ENCODE results near the gene C11orf21.

C11orf21 gene

DNA sequence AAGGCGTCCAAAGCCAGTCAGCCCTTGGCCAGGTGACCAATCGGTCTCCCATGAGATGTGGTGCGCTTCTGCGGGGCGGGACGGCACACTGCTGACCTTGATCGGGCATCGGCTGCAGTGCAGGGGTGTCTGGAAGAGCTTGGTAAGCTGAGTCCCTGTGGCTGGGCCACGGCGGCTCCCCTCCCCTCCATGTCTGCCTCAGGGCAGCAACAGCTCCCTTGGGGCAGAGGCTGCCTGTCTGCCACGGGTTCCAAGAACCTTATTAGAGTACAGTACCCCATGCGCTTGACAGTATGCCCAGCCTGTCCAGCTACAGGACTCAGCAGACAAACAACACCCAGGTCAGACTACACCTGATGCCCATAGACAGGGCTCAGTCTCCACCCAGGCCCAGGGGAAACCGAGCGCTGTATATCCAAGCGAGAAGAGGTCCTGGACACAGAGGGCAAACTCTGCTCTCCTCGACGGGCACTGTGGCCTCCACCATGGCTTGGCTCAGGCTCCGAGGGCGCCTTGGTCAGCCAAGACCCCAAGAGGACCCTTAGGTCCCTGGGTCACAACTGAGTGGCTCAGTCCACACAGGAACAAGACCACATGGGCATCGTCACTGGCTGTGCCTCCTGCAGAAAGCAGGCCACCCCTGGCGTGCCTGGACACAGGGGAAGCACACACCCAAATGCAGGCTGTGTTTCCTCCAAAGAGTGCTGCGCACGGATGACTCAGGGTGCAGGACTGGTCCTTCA, 19.0 kb upstream of the C11orf21 start:
- DNase-seq (ENCODE audit: low read depth): no peak

DNA sequence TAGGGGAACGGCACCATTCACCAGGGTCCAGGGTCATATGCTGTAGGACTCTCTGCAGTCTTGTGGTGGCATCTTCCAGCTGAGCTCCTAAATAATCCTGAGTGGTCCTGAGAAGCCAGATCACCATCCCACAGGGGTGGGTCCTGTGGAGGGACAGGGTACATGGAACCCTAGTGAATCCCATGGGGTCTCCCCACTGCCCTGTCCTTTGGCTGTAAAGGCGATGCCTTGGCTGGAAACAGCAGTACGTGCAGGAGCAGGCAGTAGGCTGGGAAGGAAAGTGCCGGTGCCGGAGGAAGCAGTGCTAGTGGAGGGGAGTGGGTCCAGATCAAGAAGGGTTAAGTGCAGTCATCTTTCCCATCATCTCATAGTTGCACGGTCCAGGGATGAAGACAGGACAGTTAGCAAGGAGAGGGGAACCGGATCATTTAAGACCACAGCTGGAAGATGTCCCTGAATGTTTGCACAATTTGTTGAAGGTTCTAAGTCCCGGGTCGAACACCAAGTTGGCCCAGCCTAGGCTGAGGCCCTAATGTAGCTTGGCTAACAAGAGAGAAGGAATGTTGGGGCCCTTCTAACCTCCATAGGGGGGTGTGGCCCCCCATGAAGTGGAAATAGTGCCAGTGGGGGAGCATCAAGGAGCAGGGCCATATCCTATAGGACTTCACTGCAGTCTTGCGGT, 18.2 kb upstream of the C11orf21 start:
- no peak for DNase-seq (ENCODE audit: low read depth)

DNA sequence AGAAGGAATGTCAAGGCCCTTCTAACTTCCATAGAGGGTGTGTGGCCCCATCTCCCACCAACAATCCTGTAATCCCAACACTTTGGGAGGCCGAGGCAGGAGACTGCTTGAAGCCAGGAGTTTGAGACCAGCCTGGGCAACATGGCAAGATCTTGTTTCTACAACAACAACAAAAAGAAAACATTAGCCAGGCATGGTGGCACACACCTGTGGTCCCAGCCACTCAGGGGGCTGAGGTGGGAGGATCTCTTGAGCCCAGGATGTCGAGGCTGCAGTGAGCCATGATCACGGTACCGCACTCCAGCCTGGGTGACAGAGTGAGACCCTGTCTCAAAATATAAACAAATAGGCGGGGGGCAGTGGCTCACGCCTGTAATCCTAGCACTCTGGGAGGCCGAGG, 17.0 kb upstream of the C11orf21 start:
- no peak for DNase-seq (ENCODE audit: low read depth)

DNA sequence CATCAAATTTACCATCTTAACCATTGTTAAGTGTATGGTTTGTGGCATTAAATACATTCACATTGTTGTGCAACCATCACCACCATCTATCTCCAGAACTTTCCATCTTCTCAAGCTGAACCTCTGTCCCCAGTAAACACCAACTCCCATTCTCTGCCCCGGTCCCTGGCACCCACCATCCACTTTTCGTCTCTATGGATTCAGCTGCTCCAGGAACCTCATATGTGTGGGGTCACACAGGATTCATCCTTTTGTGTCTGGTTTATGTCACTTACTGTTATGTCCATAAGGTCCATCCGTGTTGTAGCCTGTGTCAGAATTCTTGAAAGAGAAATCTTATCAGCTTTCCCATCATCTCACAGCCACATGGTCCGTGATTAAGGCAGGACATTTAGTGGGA, 16.4 kb upstream of the C11orf21 start:
- DNase-seq (ENCODE audit: low read depth): no peak

DNA sequence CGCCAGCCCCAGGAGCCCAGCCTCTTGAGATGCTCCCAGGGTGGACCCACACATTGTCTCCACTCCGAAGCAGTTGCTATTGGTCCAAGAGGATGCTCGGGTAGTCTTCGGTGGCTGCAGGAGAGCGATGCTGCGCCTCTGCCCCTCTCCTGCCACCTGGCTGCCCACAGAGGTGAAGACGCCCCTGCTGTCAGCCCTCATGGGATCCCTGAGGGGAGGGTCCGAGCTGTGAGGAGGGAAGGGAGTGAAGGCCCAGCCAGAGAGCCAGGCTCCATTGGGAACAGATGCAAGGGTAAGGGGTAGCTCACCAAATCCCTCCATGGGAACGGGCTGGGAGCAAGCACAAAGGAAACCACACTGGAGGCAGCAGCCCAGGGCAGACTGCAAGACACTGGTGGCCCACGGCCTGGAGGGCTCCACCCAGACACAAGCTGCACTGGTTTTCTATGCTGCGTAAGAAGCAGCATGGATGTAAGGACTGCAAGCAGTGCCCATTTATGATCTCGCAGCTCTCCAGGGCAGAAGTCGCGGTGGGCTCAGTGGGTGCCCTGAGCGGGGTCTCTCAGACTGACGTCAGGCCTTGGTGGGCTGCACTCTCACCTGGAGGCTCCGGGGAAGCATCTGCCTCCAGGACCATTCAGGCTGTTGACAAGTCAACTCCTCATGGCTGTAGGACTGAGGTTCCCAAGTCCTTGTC, 15.8 kb upstream of the C11orf21 start:
- DNase-seq (ENCODE audit: low read depth): no peak

DNA sequence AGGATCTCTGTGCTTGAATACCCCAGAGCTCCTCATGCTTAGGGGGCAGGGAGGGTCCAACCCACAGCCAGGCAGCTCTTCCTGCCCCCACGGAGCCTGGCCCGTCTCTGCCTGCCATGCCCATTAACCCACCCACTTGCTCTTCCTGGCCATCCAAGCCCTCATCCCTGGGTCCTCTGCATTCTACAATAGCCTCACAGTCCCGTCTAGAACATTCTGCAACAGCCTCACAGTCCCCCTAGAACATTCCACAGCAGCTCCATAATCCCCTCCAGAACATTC, 15.2 kb upstream of the C11orf21 start:
- no peak for DNase-seq (ENCODE audit: low read depth)

DNA sequence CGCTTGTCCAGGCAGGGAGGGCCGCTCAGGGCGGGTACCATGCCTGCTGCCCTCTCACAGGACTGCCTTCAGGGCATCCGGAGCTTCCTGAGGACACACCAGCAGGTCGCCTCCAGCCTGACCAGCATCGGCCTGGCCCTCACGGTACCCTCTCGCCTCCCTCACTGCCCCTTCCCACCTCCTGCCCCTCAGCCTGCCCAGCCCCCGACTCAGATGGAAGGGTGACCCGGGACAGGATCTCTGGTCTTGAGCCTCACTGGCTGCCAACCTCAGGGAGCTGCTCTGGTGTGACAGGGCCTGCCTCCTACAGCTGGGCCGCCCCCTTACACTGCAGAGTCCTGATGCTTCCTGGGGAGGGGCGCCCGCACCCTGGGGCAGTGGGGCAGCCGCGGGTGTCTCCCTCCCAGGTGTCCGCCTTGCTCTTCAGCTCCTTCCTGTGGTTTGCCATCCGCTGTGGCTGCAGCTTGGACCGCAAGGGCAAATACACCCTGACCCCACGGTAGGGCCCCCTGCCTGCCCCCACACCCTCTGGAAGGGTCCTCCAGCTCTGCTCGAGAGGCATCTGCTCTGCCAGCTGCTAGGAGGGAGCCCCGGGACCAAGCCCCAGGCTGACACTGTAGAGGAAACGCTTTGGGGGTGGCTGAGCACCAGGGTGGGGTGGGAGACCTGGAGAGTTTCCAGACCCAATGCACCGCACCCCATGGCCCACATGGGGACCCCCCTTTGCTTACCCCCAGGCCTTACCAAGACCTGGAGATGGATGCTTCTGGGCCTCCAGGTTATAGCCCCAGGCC, 14.6 kb upstream of the C11orf21 start:
- DNase-seq (ENCODE audit: low read depth): no peak

DNA sequence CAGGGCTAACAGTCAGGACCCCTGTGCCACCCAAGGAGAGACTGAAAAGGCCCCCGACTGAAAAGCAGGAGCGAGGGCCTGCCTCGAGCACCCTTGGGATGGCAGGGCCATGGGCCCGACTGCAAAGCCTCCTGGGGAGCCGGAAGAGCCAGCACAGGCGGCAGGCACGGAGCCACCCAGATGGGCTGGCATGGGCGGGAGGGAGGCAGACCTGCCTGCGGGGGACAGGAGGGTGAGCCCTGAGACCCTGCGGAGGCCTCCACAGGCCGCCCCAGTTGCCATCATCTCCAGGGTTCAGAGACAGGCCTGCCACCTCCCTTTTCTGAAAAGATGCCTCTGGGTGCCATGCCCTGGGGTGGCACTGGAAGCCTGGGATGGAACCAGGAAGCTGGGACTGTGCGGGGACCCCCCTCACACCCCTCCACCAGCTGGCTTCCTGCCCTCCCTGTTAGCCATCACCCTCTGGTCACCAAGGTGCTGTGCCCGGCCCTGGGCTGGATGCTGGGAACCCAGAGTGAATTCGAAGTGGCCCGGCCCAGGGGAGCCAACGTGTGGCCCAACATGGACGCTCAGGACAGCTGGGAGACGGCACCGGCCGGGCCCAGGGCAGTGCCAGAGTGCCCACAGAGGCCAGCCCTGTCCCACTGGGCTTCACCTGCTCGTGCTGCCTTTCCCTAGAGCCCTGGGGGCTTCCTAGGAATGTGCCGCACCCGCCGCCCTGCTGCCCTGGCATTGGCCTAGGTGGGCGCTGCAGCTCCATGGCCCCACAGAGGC, 13.9 kb upstream of the C11orf21 start:
- no peak for DNase-seq (ENCODE audit: low read depth)

DNA sequence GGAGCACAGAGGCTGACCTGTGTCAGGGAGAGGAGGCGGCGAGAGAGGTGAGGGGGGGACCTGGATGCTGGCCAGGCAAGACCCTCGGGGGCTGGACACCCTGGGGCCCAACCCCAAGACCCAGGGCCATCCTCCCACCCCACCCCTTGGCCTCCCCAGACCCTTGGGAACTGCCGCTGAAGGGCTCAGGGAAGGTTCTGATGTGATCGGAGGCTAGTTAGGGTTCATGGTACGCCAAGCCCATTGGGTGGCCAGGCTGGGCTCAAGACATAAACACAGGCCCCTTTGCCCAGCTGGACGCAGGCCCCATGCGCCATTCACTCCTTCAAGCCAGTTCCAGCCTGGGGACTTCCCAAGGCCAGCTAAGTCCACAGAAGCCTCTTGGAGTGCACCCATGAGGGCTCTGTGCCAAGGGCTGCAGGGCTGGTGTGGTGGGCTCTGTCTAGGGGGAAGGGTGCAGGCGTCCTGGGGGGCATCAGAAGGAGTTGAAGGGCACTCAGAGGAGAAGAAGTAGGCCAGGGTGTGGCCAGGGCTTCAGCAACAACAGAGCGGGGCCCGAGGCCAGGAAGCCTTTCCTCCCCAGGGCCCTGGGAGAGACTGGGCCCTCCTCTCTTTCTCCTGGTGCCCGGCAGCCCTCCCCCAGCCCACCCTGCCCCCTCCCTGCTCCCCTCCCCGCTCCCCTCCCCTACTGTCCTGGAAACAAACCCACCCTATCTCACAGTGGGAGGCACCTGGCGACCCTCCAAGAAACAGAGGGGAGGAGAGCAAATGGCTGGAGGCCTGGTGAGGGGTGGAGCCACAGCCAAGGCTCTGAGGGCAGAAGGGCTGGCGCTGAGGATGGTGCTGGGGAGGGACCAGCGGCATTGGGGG, 13.0 kb upstream of the C11orf21 start:
- peak; percentile 85 for DNase-seq (ENCODE audit: low read depth)

DNA sequence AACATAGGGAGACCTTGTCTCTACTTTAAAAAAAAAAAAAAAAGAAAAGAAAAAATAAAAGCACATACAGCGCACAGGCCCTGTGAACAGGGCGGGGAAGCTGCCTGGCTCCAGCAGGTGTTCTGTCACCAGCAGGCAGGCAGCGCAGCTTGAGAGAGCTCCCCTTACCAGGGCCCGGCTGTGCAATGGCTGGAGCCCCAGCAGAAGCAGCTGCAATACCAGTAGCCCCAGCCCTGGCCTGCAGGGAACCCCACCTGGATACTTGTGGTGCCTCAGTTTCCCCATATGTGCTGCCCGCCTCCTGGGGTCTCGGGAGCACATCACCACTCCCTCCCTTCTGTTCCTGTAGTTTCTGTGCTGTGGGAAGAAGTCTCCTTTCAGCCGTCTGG, 12.4 kb upstream of the C11orf21 start:
- no peak for DNase-seq (ENCODE audit: low read depth)

DNA sequence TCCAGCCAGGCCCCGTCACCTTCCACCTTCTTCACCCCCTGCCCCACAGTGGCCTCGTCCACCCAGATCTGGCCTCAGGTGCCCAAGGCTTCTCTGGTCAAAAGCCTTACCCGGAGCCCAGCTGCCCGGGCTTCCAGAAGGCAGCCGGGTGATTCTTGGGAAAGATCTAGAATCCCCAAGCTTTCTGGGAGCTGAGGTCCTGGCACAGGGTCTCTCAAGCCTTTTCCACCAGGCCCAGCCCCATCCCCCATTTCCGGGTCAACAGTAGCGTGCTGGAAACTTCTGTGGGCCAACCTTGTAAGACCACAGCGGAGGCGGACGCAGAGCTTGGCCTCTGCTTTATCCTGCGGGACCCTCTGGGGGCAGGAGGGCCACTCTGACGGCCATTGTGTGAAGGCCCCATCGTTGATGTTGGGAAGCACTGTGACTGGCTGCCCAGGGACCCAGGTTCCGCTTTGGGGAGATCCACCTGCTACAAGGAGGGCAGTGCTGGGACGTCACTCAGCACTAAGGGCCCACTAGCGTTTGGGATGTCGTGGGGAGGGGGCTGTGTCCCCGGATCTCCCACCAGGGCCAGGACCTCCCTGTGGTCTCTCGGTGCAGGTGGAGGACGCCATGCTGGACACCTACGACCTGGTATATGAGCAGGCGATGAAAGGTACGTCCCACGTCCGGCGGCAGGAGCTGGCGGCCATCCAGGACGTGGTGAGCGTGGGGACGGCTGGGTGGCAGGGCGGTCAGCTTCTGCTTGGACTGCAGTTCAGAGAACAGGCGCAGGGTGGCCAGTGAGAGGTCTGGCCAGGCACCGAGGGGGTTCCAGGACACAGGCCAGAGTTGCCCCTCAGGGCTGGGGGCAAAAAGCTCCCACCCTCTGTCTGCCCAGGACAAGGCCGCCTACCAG, 11.6 kb upstream of the C11orf21 start:
- no peak for DNase-seq (ENCODE audit: low read depth)

DNA sequence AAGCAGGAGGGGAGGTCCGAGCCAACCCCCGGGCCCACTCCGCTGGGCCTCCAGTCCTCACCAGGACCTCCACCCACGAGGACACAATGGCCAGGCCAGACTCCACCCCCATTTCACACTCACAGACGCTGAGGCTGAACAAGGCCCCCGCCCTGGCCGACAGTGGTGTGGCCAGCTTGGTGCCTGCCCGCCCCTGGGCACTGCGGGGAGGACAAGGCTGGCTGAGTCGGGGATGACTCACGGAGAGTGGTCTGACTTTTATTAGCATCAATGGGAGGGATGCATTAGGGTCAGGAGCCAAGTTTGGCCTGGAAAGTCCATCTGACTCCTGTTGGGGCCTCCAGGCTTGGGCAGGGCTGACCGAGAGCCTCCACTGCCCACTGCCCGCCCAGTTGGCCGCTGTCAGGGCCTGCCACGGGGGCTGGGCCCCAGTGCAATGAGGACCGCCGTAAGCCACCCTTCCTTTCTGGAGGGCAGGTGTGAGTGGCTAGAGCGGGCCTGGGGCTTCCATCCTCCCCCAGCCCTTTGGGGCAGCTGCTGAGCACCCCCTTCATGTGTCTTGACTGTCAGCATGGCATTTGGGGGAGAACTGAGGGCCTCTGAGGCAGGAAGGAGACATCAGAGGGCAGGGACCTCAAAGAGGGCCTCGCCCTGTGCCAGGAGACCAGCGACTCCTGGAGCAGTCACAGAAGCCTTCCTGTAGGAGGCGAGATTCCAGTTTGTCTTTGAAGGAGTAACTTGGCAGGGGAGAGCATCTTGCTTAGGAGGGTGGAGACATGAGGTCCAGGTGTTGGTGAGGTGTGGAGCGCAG, 10.7 kb upstream of the C11orf21 start:
- DNase-seq (ENCODE audit: low read depth): peak; percentile 87

DNA sequence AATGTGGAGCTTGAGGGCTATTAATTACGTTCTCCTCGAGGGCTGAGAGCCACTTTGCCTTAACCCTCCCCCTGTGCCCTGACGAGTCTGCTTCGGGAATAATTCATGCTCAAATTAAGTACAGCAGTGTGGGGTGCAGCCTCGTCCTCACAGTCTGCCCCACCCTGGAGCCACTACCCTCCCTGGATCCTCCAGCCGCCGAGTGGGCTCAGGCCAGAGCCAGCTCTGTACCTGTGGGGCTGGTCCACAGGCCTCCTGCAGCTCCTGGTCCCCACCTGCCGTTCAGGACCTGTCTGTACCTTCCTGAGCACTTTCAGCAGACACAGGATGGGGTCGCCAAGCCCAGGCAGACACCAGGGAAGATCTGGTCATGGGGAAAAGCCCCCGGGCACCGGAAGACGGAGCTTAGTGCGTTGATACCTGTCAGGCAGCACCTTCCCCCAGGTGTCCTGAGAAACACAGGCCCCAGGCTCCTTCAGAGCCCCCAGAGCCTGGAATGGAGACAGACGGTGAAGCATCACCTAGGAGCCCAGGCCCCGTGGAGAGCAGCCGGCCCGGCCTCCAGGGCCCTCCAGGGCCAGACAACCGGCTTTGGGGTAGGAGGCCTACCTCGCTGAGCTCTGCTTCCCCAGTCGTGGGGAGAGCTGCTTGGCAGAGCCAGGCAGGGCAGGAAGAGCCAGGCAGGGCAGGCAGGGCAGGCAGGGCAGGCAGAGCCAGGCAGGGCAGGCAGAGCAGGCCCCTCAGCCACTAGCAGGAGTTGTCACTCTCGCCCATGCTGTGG, 9.8 kb upstream of the C11orf21 start:
- DNase-seq (ENCODE audit: low read depth): no peak

DNA sequence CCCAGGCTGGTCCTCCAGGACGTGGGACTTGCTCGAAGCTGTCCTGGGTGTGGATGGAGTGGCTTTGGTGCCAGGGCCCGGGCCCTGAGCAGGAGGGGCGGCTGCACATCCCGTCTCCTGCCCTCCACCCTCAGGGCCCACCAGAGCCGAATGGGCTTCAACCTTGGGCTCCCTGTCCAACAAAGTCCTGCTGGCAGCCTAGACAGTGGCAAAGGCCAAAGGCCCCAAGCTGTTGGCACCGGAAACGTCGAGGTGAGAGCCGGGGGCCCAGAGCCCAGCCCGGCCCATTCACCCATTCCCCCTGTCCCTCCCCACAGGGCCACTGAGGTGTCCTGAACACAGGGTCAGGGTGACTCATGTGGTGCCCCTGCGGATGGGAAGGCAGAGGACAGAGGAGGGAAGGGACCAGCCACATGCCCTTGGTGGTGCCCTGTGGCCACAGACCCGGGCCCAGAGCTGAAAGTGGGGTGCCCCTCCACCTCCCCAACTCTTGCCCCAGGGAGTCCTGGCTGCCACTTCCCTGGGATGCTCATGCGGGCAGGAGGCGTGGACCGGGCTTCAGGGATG, 9.2 kb upstream of the C11orf21 start:
- no peak for DNase-seq (ENCODE audit: low read depth)

DNA sequence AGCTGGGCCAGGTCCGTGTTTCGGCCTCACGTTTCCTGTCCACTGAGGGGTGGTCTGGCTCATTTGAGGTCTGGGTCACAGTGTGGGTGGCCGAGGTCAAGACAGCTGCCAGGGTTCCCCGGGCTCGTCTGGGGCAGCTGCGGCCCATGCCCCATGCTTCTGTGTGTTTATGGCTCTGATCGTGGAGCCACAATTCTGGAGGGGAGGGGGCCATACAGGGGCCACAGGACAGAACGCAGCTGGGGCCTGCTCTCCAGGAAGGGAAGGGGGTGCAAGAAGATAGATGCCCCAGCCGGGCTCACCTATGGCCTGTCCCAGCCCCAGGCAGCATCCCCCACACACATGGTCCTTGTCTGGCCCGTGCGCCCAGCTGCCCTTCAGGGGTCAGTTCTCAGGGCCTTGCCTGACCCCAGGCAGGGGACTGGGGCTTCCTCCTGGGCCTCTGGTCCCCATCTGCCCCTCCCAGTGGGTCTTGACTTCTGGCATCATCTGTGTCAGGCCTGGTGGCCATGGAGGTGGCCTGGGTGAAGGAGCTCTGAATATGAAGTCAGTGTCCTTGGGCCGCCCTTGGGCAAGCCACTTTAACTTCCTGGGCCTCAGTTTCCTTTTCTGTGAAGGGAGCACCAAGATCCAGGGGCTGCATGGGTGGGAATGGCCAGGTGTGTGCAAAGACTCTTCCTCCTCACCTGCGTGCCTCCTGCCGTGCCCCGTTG, 8.5 kb upstream of the C11orf21 start:
- no peak for DNase-seq (ENCODE audit: low read depth)

DNA sequence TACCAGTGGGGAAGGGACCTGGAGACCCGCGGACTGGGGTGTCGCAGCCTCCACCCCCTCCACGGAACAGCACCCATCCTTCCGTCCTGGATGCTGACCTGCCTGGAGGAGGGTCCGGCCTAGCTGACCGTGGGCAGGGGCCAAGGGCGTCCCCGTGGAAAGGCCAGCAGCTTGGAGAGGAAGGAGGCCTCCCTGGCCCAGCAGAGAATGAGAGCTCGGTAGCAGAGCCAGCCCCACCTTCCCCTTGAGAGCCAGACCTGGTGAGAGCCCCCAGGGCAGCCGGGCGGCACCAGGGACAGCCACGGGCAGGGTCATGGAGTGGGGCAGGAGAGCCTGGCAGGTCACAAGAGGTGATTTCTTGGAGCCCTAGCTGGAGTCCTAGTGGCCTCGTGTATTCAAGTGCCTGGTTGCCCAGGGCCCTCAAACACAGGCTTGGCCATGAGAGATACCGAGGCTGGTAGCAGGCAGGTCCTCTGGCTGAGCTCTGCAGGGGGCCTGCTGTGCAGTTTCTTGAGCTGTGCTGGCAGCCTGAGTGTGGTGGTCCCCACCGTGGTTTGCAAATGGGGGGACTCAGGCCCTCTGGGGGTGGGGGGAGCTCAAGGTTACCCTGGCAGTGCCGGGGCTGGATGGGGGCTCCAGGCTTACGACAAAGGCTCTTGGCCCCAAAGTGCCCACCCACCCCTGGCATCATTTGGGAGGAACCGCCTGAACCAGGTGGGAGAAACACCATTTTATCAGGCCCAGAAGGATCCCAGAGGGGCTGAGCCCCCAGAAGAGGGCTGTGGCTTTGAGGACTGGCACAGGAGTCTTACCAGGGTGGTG, 7.7 kb upstream of the C11orf21 start:
- no peak for DNase-seq (ENCODE audit: low read depth)
